Activated B cell treated with CpG ODN at 0.5 μM for 24 hours (primary cell): Measurements from ENCODE around the gene ITGA1. TPM values are rescaled to one million over a fixed set of nuclear protein-coding genes. Genes with fewer than 3 reads are reported as not detected.

Source experiments
- ATAC-seq: fragments of 200-7000 bp; cut with Tn5 transposase; one replicate; pipeline ENCODE4 v1.10.0; 2021; ENCODE audit warnings: low read depth, mild to moderate bottlenecking, moderate library complexity
- CTCF ChIA-PET: fragments of 350-600 bp; sonication (Branson Sonifier 250); formaldehyde crosslinking; loops from one replicate; lab custom pipeline; 2021; ENCODE audit warnings: antibody characterized with exemption; lab: Charles Lee
- POLR2A ChIA-PET: fragments of 350-600 bp; sonication (Branson Sonifier 250); formaldehyde crosslinking; loops from one replicate; lab custom pipeline; 2021; ENCODE audit warnings: antibody characterized with exemption; lab: Charles Lee
- DNase-seq: peaks from one replicate; pipeline ENCODE4 v3.0.0; 2022
- H3K27ac Mint-ChIP-seq: one replicate; pipeline ENCODE4 v1.8.0; 2020; ENCODE audit warnings: mixed read lengths
- H3K27me3 Mint-ChIP-seq: one replicate; pipeline ENCODE4 v1.8.0; 2021; ENCODE audit warnings: mixed read lengths
- H3K36me3 Mint-ChIP-seq: one replicate; pipeline ENCODE4 v1.8.0; 2021; ENCODE audit warnings: low read depth, mixed read lengths
- H3K4me1 Mint-ChIP-seq: one replicate; pipeline ENCODE4 v1.8.0; 2021; ENCODE audit warnings: mixed read lengths
- H3K4me3 Mint-ChIP-seq: one replicate; pipeline ENCODE4 v1.8.0; 2020; ENCODE audit warnings: mild to moderate bottlenecking, mixed read lengths
- H3K9me3 Mint-ChIP-seq: one replicate; pipeline ENCODE4 v1.8.0; 2020; ENCODE audit warnings: mixed read lengths
- intact Hi-C: fragments of 100-400 bp; cut with micrococcal nuclease; formaldehyde crosslinking; loops from one replicate; pipeline ENCODE4 v1.15.1; 2024
- total RNA-seq: library from RNA; stranded (reverse); gene quantifications from 2 replicates; pipeline ENCODE4 v1.2.3, GENCODE V29; 2022
- TF ChIP-seq, protein P1 (sequence below): fragments of 200-600 bp; IDR thresholded peaks from one replicate; pipeline ENCODE4 v1.8.0; 2022; ENCODE audit warnings: antibody characterized with exemption, mild to moderate bottlenecking

The ITGA1 gene
- total RNA-seq, 1 donor from 2014 or later, result 34.0 TPM

DNA sequence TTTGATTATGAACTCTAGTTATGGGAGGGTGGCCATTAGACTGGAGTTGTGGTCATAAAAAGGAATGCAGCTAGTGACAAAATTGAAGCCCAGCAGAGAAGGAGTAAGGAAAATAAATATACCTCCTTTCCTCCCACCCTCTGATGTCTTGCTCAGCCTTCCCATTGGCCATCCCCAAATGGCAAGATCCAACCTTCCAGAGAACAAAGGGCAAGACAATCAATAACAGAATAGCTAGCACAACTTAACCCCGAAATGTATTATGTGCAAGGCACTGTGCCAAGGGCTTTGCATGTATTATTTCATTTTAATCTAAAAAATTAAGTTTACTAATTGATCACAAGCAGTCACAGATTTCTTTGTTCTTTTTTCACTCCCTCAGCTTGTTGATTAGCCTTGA lies 3.6 kb downstream of the ITGA1 start:
- Mint-ChIP-seq H3K9me3 (no peaks in the 10 kb centered on the region), H3K4me1 (peaks cover 13% of the 10 kb centered on the region), H3K27me3 (peaks cover 12% of the 10 kb centered on the region), H3K4me3 (no peak overlapping the region), H3K27ac (no peak overlapping the region), H3K36me3 (no peaks in the 10 kb centered on the region)
- ChIA-PET POLR2A (no interaction called here), CTCF (no interaction called here)
- no peak for DNase-seq
- no peak for ATAC-seq
- intact Hi-C loops, result no loop called here
- TF ChIP-seq, protein P1, sequence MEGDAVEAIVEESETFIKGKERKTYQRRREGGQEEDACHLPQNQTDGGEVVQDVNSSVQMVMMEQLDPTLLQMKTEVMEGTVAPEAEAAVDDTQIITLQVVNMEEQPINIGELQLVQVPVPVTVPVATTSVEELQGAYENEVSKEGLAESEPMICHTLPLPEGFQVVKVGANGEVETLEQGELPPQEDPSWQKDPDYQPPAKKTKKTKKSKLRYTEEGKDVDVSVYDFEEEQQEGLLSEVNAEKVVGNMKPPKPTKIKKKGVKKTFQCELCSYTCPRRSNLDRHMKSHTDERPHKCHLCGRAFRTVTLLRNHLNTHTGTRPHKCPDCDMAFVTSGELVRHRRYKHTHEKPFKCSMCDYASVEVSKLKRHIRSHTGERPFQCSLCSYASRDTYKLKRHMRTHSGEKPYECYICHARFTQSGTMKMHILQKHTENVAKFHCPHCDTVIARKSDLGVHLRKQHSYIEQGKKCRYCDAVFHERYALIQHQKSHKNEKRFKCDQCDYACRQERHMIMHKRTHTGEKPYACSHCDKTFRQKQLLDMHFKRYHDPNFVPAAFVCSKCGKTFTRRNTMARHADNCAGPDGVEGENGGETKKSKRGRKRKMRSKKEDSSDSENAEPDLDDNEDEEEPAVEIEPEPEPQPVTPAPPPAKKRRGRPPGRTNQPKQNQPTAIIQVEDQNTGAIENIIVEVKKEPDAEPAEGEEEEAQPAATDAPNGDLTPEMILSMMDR, result no peak

DNA sequence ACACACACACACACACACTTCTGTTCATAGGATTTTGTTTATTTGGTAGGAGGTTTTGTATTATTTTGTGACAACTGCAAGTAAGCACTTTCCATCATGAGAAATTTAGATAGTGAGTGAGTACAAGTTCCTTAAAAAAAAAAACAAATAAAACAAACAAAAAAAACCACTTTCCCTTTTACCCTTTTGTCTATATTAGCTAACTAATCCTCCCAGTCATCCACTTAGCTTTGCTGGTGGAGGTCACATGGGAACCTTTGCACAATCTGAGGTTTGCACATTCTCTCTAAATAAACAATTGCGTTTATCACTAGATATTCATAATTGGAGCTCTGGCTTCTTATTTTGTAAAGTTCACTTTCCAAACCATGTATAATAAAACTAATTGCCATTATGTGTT lies 6.8 kb downstream of the ITGA1 start:
- peaks cover 4% of the 10 kb centered on the region for H3K27me3 Mint-ChIP-seq
- H3K4me3 Mint-ChIP-seq, result no peak overlapping the region
- no peaks in the 10 kb centered on the region for H3K9me3 Mint-ChIP-seq
- H3K36me3 Mint-ChIP-seq, result peaks cover 2% of the 10 kb centered on the region
- no peak for DNase-seq
- intact Hi-C loops, result no loop called here
- ChIA-PET CTCF (no interaction called here), POLR2A (no interaction called here)
- TF ChIP-seq, protein P1, result no peak
- H3K4me1 Mint-ChIP-seq, result peaks cover 17% of the 10 kb centered on the region
- no peak overlapping the region for H3K27ac Mint-ChIP-seq
- no peak for ATAC-seq

GRCh38 chr5:52796031-52796430 lies 8.3 kb downstream of the ITGA1 start:
- CTCF ChIA-PET, result interaction anchor here (0.7 kb wide), 1 partner anchor 9 kb away, joined by 3 read pairs; the partner anchor contains the start of genes ITGA1 and PELO
- Mint-ChIP-seq H3K27ac (no peak overlapping the region), H3K36me3 (peaks cover 13% of the 10 kb centered on the region), H3K27me3 (no peaks in the 10 kb centered on the region), H3K9me3 (no peaks in the 10 kb centered on the region), H3K4me3 (no peak overlapping the region), H3K4me1 (peaks cover 31% of the 10 kb centered on the region)
- intact Hi-C loops, result loop anchor here (5.0 kb wide), 1 partner anchor 1721 kb away; the partner anchor contains the start of gene SNX18
- DNase-seq, result no peak
- ATAC-seq, result no peak
- TF ChIP-seq, protein P1, result no peak
- POLR2A ChIA-PET, result no interaction called here

GRCh38 chr5:52796516-52797103 lies 8.9 kb downstream of the ITGA1 start:
- intact Hi-C loops, result loop anchor here (5.0 kb wide), 1 partner anchor 1721 kb away; the partner anchor contains the start of gene SNX18
- CTCF ChIA-PET, result interaction anchor here (0.7 kb wide), 1 partner anchor 9 kb away, joined by 3 read pairs; the partner anchor contains the start of genes ITGA1 and PELO
- H3K27ac Mint-ChIP-seq, result no peak overlapping the region
- no peak for ATAC-seq
- H3K27me3 Mint-ChIP-seq, result no peaks in the 10 kb centered on the region
- no peak for DNase-seq
- no peak overlapping the region for H3K4me3 Mint-ChIP-seq
- POLR2A ChIA-PET, result no interaction called here
- H3K36me3 Mint-ChIP-seq, result peaks cover 17% of the 10 kb centered on the region
- H3K9me3 Mint-ChIP-seq, result no peaks in the 10 kb centered on the region
- H3K4me1 Mint-ChIP-seq, result peaks cover 37% of the 10 kb centered on the region
- TF ChIP-seq, protein P1, result no peak

- intact Hi-C loops, result loop anchor here (5.0 kb wide), 1 partner anchor 1718 kb away; the partner anchor contains the start of gene SNX18
- H3K36me3 Mint-ChIP-seq, result peaks cover 18% of the 10 kb centered on the region
- peaks cover 50% of the 10 kb centered on the region for H3K4me1 Mint-ChIP-seq
- ATAC-seq, result no peak
- no peaks in the 10 kb centered on the region for H3K9me3 Mint-ChIP-seq
- no peak for DNase-seq
- peak overlapping the region; percentile 90 for H3K27ac Mint-ChIP-seq
- H3K4me3 Mint-ChIP-seq, result peak overlapping the region; percentile 93
- TF ChIP-seq, protein P1, result no peak
- ChIA-PET CTCF (interaction anchor here (1.0 to 1.9 kb wide), 5 partner anchors 9 to 140 kb away, joined by 3 to 9 read pairs (median 5); partner anchors contain the start of genes ITGA1 and PELO), POLR2A (interaction anchor here (0.9 to 4.1 kb wide), 5 partner anchors 9 to 311 kb away, joined by 3 to 51 read pairs (median 8); partner anchors contain the start of genes ITGA1, MOCS2 and PELO)
- no peaks in the 10 kb centered on the region for H3K27me3 Mint-ChIP-seq
Observed at GRCh38 chr5:52798938-52799337, 11.2 kb downstream of the ITGA1 start.
